ENCODE data around the gene DNAJC21.

DNA sequence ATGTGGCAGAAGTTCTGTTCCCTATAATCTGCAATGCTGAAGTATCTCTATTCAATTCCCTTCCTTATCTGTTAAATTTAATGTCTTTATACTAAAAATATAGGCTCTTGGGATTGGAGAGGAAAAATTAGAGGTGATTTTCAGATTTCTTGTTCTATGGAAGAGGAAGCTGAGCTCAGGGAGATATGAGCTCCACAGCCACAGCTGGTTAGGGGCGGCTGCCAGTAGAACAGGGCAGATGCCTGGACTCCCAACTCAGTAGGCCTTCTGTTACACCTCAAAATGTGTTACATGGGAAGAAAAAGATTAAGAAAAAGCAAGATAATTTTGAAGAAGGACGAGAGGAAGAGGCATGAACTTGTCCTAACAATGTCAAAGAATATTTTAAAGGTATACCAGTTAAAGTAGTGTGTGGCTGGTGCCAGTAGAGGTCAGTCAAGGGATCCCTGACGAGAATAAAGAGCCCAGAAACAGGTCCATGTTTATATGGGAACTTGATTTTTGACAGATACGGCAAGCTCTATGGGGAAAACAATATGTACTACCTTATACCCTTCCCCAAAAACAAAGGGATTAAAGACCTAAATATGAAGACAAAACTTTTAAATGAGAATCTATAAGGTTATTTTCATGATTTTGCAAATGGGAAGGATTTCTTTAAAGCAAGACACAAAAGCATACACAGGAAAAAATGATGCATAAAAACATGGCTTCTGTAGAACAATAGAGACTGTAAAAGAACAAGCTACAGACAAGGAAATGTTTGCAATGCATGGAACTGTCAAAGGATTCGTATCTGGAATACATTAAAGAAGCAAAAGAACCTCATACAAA lies 28.7 kb downstream of the DNAJC21 start:
- TF ChIP-seq POLR2AphosphoS5 (IDR thresholded peaks at IDR 0.05) = no peak
- peak in 2 of 4 experiments; percentile 11 to 28 for TF ChIP-seq CTCF (IDR thresholded peaks at IDR 0.05)
- no peak for TF ChIP-seq POLR2A (IDR thresholded peaks at IDR 0.05)
